ENCODE results near the gene RASGRF1. TPM values are rescaled to one million over a fixed set of nuclear protein-coding genes. Genes with fewer than 3 reads are reported as not detected.

RASGRF1 gene
- total RNA-seq, 1 donor from 2014 or later, result 0.17 TPM

DNA sequence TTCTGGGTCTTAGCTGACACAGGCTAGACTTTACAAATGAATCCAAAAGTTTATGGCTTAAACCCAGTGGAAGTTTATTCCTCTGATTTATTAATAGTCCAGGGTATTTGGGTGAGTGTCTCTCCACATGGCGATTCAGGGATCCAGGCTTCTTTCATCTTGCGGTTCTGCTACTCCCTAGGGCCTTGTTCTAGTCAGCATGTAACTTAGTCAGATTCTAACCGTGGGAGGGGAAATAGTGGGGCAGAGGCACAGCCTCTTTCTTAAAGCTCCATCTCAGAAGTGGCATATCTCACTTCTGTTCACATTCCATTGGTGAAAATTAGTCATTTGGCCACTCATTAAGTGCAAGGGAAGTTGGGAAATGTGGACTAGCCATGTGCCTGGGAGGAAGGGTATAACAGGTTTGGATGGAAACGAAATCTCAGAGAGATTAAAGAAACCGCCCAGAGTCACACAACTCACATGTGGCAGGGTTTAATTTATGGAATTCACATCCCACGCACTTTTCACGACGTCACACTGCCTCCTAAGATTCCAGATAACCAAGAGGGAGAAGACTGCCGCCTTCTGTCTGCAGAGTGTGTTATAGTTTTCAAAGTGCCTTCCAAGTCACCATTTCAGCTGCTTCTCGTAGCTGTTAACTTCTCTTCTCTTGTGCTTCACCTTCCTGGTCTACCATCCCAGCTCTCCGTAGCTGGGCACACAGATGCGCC lies 11.4 kb upstream of the RASGRF1 start:
- H3K27me3 Mint-ChIP-seq, result peaks cover 76% of the 10 kb centered on the region
- H3K9me3 Mint-ChIP-seq (ENCODE audit: low read depth), result no peaks in the 10 kb centered on the region
- H3K4me3 Mint-ChIP-seq (ENCODE audit: low read depth), result no peak overlapping the region
- TF ChIP-seq, protein P1, sequence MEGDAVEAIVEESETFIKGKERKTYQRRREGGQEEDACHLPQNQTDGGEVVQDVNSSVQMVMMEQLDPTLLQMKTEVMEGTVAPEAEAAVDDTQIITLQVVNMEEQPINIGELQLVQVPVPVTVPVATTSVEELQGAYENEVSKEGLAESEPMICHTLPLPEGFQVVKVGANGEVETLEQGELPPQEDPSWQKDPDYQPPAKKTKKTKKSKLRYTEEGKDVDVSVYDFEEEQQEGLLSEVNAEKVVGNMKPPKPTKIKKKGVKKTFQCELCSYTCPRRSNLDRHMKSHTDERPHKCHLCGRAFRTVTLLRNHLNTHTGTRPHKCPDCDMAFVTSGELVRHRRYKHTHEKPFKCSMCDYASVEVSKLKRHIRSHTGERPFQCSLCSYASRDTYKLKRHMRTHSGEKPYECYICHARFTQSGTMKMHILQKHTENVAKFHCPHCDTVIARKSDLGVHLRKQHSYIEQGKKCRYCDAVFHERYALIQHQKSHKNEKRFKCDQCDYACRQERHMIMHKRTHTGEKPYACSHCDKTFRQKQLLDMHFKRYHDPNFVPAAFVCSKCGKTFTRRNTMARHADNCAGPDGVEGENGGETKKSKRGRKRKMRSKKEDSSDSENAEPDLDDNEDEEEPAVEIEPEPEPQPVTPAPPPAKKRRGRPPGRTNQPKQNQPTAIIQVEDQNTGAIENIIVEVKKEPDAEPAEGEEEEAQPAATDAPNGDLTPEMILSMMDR (IDR thresholded peaks at IDR 0.05; ENCODE audit: unreplicated experiment), result no peak
- no peaks in the 10 kb centered on the region for H3K4me1 Mint-ChIP-seq (ENCODE audit: low read depth)
- H3K36me3 Mint-ChIP-seq (ENCODE audit: insufficient read depth), result no peaks in the 10 kb centered on the region
- DNase-seq (ENCODE audit: low spot score, unreplicated experiment), result no peak
- H3K27ac Mint-ChIP-seq, result no peak overlapping the region

DNA sequence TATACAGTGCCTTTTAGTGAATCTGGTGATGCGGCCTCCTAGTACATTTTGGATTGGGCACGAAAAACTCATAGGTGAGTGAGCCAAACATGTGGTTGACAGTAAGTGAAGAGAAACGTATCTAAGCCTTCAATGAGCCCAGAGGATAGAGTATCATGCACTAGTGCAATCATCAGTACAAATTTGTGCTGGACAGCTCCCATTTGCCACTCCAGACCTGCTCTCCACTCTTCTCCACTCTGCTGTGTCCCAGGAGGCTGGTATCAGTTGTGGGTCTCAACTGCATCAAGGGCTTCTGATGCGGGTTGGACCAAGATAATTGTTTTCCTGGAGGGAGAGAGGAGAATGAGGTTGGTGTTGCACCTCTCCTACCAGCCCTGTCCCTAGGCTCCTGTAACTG lies 9.1 kb upstream of the RASGRF1 start:
- no peaks in the 10 kb centered on the region for H3K36me3 Mint-ChIP-seq (ENCODE audit: insufficient read depth)
- DNase-seq (ENCODE audit: low spot score, unreplicated experiment), result no peak

DNA sequence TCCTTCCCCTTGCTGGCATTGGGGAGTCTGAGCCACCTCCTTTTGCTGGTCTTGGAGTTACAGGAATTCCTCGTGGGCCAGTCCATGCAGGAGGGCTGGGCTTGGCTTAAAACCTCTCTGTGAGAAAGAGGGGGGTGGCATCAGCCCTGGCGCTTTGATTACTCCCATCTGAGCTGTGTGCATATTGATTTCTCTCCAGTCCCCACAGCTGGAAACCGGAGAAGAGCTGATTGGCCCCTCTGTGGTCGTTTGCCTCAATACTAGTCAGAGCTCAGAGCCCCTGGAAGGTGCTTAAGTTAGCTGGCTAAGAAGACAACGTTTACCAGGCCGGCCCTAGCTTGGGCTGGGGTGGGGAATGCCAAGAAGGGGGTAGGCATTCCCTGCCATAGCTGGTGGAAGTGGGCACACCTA lies 4.0 kb upstream of the RASGRF1 start:
- no peak overlapping the region for H3K27ac Mint-ChIP-seq
- no peak for DNase-seq (ENCODE audit: low spot score, unreplicated experiment)
- peaks cover 10% of the 10 kb centered on the region for H3K4me1 Mint-ChIP-seq (ENCODE audit: low read depth)
- H3K36me3 Mint-ChIP-seq (ENCODE audit: insufficient read depth), result no peaks in the 10 kb centered on the region
- H3K9me3 Mint-ChIP-seq (ENCODE audit: low read depth), result no peaks in the 10 kb centered on the region
- H3K27me3 Mint-ChIP-seq, result peaks cover 85% of the 10 kb centered on the region
- H3K4me3 Mint-ChIP-seq (ENCODE audit: low read depth), result no peak overlapping the region
- TF ChIP-seq, protein P1 (IDR thresholded peaks at IDR 0.05; ENCODE audit: unreplicated experiment), result no peak

More for the DNA sequence above, 9.1 kb upstream of the RASGRF1 start:
- Mint-ChIP-seq H3K4me1 (ENCODE audit: low read depth) (no peaks in the 10 kb centered on the region), H3K27ac (no peak overlapping the region), H3K9me3 (ENCODE audit: low read depth) (no peaks in the 10 kb centered on the region), H3K27me3 (peaks cover 80% of the 10 kb centered on the region), H3K4me3 (ENCODE audit: low read depth) (no peak overlapping the region)
- TF ChIP-seq, protein P1 (IDR thresholded peaks at IDR 0.05; ENCODE audit: unreplicated experiment), result no peak

DNA sequence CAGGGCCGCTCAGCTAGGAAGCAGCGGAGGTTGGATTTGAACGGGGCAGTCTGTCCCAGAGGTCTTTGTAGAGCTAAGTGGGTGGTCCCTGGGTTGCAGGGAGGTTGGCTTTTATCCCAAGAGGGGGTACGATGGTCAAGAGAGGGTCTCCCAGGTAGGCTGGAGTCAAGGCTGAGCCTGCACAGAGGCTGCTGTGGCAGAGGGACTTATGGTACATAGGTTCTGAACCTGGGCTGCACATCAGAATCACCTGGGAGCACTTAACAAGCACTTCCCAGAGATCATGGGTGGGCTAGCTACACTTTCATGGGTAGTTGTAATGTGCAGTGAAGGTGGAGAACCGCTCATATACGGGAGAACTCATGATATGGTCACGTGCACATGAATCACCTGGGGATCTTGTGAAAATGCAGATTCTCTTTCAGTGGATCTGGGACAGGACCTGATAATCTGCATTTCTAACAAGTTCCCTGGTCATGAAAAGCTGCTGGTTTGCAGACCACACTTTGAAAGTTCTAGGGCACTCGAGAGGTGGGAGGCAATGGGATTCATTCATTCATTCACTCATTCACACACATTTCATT lies 2.9 kb upstream of the RASGRF1 start:
- Mint-ChIP-seq H3K4me3 (ENCODE audit: low read depth) (no peak overlapping the region), H3K27me3 (peaks cover 86% of the 10 kb centered on the region), H3K4me1 (ENCODE audit: low read depth) (peaks cover 10% of the 10 kb centered on the region), H3K9me3 (ENCODE audit: low read depth) (no peaks in the 10 kb centered on the region), H3K27ac (no peak overlapping the region), H3K36me3 (ENCODE audit: insufficient read depth) (no peaks in the 10 kb centered on the region)
- TF ChIP-seq, protein P1 (IDR thresholded peaks at IDR 0.05; ENCODE audit: unreplicated experiment), result no peak
- DNase-seq (ENCODE audit: low spot score, unreplicated experiment), result no peak

DNA sequence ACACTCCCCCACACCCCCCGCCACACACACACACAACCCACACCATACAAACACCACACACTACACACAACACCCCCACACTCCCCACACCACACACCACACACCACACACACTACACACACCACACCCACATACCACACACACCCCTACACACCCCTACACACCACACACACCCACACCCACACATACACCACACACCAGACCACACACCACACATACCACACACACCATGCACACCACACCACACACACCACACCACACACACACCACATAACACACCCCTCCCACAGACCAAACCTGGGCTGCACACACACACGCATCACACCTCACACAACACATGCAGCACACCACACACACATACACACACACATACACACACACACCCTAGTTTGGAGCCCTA lies 1.8 kb upstream of the RASGRF1 start:
- Mint-ChIP-seq H3K36me3 (ENCODE audit: insufficient read depth) (no peaks in the 10 kb centered on the region), H3K9me3 (ENCODE audit: low read depth) (no peaks in the 10 kb centered on the region), H3K27me3 (peaks cover 89% of the 10 kb centered on the region), H3K4me1 (ENCODE audit: low read depth) (peaks cover 10% of the 10 kb centered on the region), H3K27ac (peak overlapping the region; percentile 76), H3K4me3 (ENCODE audit: low read depth) (no peak overlapping the region)
- no peak for DNase-seq (ENCODE audit: low spot score, unreplicated experiment)
- TF ChIP-seq, protein P1 (IDR thresholded peaks at IDR 0.05; ENCODE audit: unreplicated experiment), result no peak

All from progenitor cell of endocrine pancreas (in vitro differentiated cells).